MCF 10A (cell line): Measurements from ENCODE around the gene RHBDD2. TPM values are rescaled to one million over a fixed set of nuclear protein-coding genes. Genes with fewer than 3 reads are reported as not detected.
A peak's percentile ranks its signal among the peaks of the same experiment; 100 is the strongest.

ENCODE experiments used
- BruUV-seq: library from RNA; stranded (reverse); fragments of 400-500 nt; replicated peaks from 2 replicates; lab custom pipeline; 2021; lab: Mats Ljungman, UMichigan
- CTCF ChIA-PET: fragments of 300-600 bp; sonication (Branson Sonifier 250); formaldehyde crosslinking; extraction: SDS; loops from one replicate; lab custom pipeline; 2021; ENCODE audit warnings: antibody characterized with exemption, inconsistent platforms; lab: Yijun Ruan, JAX
- POLR2A ChIA-PET: fragments of 300-600, 350-650 bp; sonication (Branson Sonifier 250); formaldehyde crosslinking; extraction: SDS; loops from one replicate; lab custom pipeline; 2020; ENCODE audit warnings: antibody characterized with exemption, inconsistent platforms; lab: Yijun Ruan, JAX
- DNase-seq: peaks from one replicate; pipeline ENCODE4 v3.0.0-alpha.2; 2018; ENCODE audit not compliant: unreplicated experiment
- H3K27ac Mint-ChIP-seq: one replicate; pipeline ENCODE4 v1.8.0; 2022; ENCODE audit warnings: mild to moderate bottlenecking, low read depth, mixed read lengths; ENCODE audit not compliant: unreplicated experiment
- H3K27me3 Mint-ChIP-seq: one replicate; pipeline ENCODE4 v1.8.0; 2022; ENCODE audit warnings: mixed read lengths; ENCODE audit not compliant: insufficient read depth, unreplicated experiment
- H3K36me3 Mint-ChIP-seq: one replicate; pipeline ENCODE4 v1.8.0; 2022; ENCODE audit warnings: mild to moderate bottlenecking, moderate library complexity, mixed read lengths; ENCODE audit not compliant: insufficient read depth, unreplicated experiment
- H3K4me1 Mint-ChIP-seq: one replicate; pipeline ENCODE4 v1.8.0; 2022; ENCODE audit warnings: mixed read lengths; ENCODE audit not compliant: insufficient read depth, unreplicated experiment
- H3K4me3 Mint-ChIP-seq: one replicate; pipeline ENCODE4 v1.8.0; 2022; ENCODE audit warnings: mild to moderate bottlenecking, moderate library complexity, mixed read lengths; ENCODE audit not compliant: unreplicated experiment
- H3K9me3 Mint-ChIP-seq: one replicate; pipeline ENCODE4 v1.8.0; 2022; ENCODE audit warnings: mixed read lengths; ENCODE audit not compliant: unreplicated experiment
- CTCF ChIP-seq: fragments of 200-600 bp; IDR thresholded peaks from one replicate; pipeline ENCODE4 v1.8.0; 2022; ENCODE audit warnings: antibody characterized with exemption, mild to moderate bottlenecking; ENCODE audit not compliant: unreplicated experiment
- intact Hi-C: fragments of 100-400 bp; cut with micrococcal nuclease; formaldehyde crosslinking; loops from 2 replicates; pipeline ENCODE4 v1.14.1; 2022
- total RNA-seq: library from RNA; stranded (reverse); gene quantifications from 2 replicates; pipeline ENCODE4 v1.2.3, GENCODE V29; 2022

RHBDD2 gene
- total RNA-seq, 1 experiment from 2014 or later = 38.6 TPM

- peaks cover 16% of the 10 kb centered on the region for H3K36me3 Mint-ChIP-seq
Measured at GRCh38 chr7:75892634-75893272, 13.9 kb downstream of the RHBDD2 start.

GRCh38 chr7:75896803-75897327 is 18.0 kb downstream of the RHBDD2 start:
- H3K27ac Mint-ChIP-seq = no peak overlapping the region
- ChIA-PET POLR2A (no interaction called here), CTCF (interaction anchor here (1.1 kb wide), 1 partner anchor 32 kb away, joined by 4 read pairs; no protein-coding TSS in a partner anchor)
- intact Hi-C loops = no loop called here
- peaks cover 7% of the 10 kb centered on the region for H3K4me1 Mint-ChIP-seq
- peaks cover 6% of the 10 kb centered on the region for H3K36me3 Mint-ChIP-seq
- H3K4me3 Mint-ChIP-seq = no peak overlapping the region
- H3K9me3 Mint-ChIP-seq = no peaks in the 10 kb centered on the region
- TF ChIP-seq CTCF = no peak
- BruUV-seq = no TSS peak
- no peak for DNase-seq
- H3K27me3 Mint-ChIP-seq = no peaks in the 10 kb centered on the region

More at GRCh38 chr7:75892634-75893272, 13.9 kb downstream of the RHBDD2 start:
- TF ChIP-seq CTCF = no peak
- Mint-ChIP-seq H3K4me3 (peak overlapping the region; percentile 2), H3K4me1 (peaks cover 7% of the 10 kb centered on the region), H3K27ac (peak overlapping the region; percentile 66), H3K9me3 (no peaks in the 10 kb centered on the region), H3K27me3 (no peaks in the 10 kb centered on the region)
- POLR2A ChIA-PET = interaction anchor here (0.7 to 2.2 kb wide), 5 partner anchors 15 to 155 kb away, joined by 3 to 14 read pairs (median 5); partner anchors contain the start of genes MDH2, POR and STYXL1
- peak; percentile 32 for DNase-seq
- CTCF ChIA-PET = no interaction called here
- no TSS peak for BruUV-seq
- intact Hi-C loops = no loop called here

GRCh38 chr7:75900617-75901315 is 21.9 kb downstream of the RHBDD2 start:
- Mint-ChIP-seq H3K27ac (no peak overlapping the region), H3K9me3 (no peaks in the 10 kb centered on the region), H3K4me3 (no peak overlapping the region), H3K36me3 (no peaks in the 10 kb centered on the region), H3K4me1 (peaks cover 2% of the 10 kb centered on the region), H3K27me3 (no peaks in the 10 kb centered on the region)
- no TSS peak for BruUV-seq
- no peak for DNase-seq
- POLR2A ChIA-PET = interaction anchor here (0.9 kb wide), 1 partner anchor 20 kb away, joined by 3 read pairs; no protein-coding TSS in a partner anchor
- CTCF ChIA-PET = interaction anchor here (0.7 to 1.4 kb wide), 2 partner anchors 14 to 18 kb away, joined by 3 to 4 read pairs; no protein-coding TSS in a partner anchor
- intact Hi-C loops = no loop called here
- TF ChIP-seq CTCF = no peak
